HEK293 (cell line): ENCODE measurements around the gene ZRANB1.

Experiments used
- CTCF ChIA-PET: fragments of 350-600 bp; formaldehyde crosslinking; extraction: SDS; loops from one replicate; lab custom pipeline; 2021; ENCODE audit warnings: antibody characterized with exemption; lab: Yijun Ruan, JAX
- POLR2A ChIA-PET: fragments of 300-600 bp; formaldehyde crosslinking; extraction: SDS; loops from one replicate; lab custom pipeline; 2020; ENCODE audit warnings: antibody characterized with exemption, inconsistent platforms; lab: Yijun Ruan, JAX
- H3K27ac ChIP-seq: fragments of 200-500 bp; sonication (Bioruptor generic); 2 replicates; pipeline ENCODE4 v1.5.1; 2014; ENCODE audit warnings: low read depth, low read length, control low read depth, inconsistent platforms; ENCODE audit errors: extremely low read depth
- H3K36me3 ChIP-seq, 2 experiments: fragments of 200-500 bp in 1 of 2; sonication (Bioruptor generic) in 1 of 2; 1 replicate in 1 of 2; 2 replicates in 1 of 2; pipeline ENCODE4 v1.5.1; 2014 to 2017; ENCODE audit warnings: inconsistent platforms in 2 of 2, low read length in 2 of 2; ENCODE audit not compliant: control insufficient read depth in 2 of 2, insufficient read depth in 1 of 2
- H3K4me1 ChIP-seq: fragments of 200-500 bp; sonication (Bioruptor generic); 2 replicates; pipeline ENCODE4 v1.5.1; 2014; ENCODE audit warnings: mild to moderate bottlenecking, low read length, inconsistent platforms; ENCODE audit not compliant: control insufficient read depth, insufficient read depth
- H3K4me3 ChIP-seq: 2 replicates; pipeline ENCODE4 v1.5.1; 2011; ENCODE audit warnings: low read depth, mild to moderate bottlenecking, control low read depth, low read length, moderate library complexity
- H3K9me3 ChIP-seq: fragments of 200-500 bp; sonication (Bioruptor generic); 2 replicates; pipeline ENCODE4 v1.5.1; 2014; ENCODE audit warnings: low read depth, low read length, inconsistent platforms; ENCODE audit not compliant: control insufficient read depth, insufficient read depth
- FEZF1 ChIP-seq: fragments of 450-650 bp; formaldehyde crosslinking; IDR thresholded peaks from 2 replicates; pipeline ENCODE4 v1.5.1; 2016; ENCODE audit warnings: missing biosample characterization, missing genetic modification characterization
- MYNN ChIP-seq: fragments of 450-650 bp; formaldehyde crosslinking; IDR thresholded peaks from 2 replicates; pipeline ENCODE4 v1.5.1; 2016; ENCODE audit warnings: missing biosample characterization, missing genetic modification characterization, borderline replicate concordance
- OVOL3 ChIP-seq: fragments of 450-650 bp; formaldehyde crosslinking; IDR thresholded peaks from 2 replicates; pipeline ENCODE4 v1.5.1; 2016; ENCODE audit warnings: missing biosample characterization, missing genetic modification characterization
- PRDM1 ChIP-seq: fragments of 450-650 bp; formaldehyde crosslinking; IDR thresholded peaks from 2 replicates; pipeline ENCODE4; 2016; ENCODE audit warnings: missing biosample characterization, missing genetic modification characterization
- SCRT2 ChIP-seq: fragments of 450-650 bp; formaldehyde crosslinking; IDR thresholded peaks from 2 replicates; pipeline ENCODE4 v1.5.1; 2016; ENCODE audit warnings: missing biosample characterization, missing genetic modification characterization
- SP7 ChIP-seq: fragments of 450-650 bp; formaldehyde crosslinking; IDR thresholded peaks from 2 replicates; pipeline ENCODE4 v1.5.1; 2016; ENCODE audit warnings: missing biosample characterization, missing genetic modification characterization
- ZBTB21 ChIP-seq: fragments of 450-650 bp; formaldehyde crosslinking; IDR thresholded peaks from 2 replicates; pipeline ENCODE4 v1.5.1; 2017; ENCODE audit warnings: missing biosample characterization, missing genetic modification characterization
- ZEB2 ChIP-seq: fragments of 450-650 bp; formaldehyde crosslinking; IDR thresholded peaks from 2 replicates; pipeline ENCODE4 v1.5.1; 2016; ENCODE audit warnings: missing biosample characterization, missing genetic modification characterization
- ZIC2 ChIP-seq: fragments of 450-650 bp; formaldehyde crosslinking; IDR thresholded peaks from 2 replicates; pipeline ENCODE4 v1.5.1; 2016; ENCODE audit warnings: missing biosample characterization, missing genetic modification characterization
- ZNF202 ChIP-seq: fragments of 450-650 bp; formaldehyde crosslinking; IDR thresholded peaks from 2 replicates; pipeline ENCODE4 v1.5.1; 2016; ENCODE audit warnings: missing biosample characterization, missing genetic modification characterization, borderline replicate concordance
- ZNF211 ChIP-seq: fragments of 450-650 bp; formaldehyde crosslinking; IDR thresholded peaks from 2 replicates; pipeline ENCODE4 v1.5.1; 2016; ENCODE audit warnings: low read depth, missing biosample characterization, missing genetic modification characterization
- ZNF37A ChIP-seq: fragments of 450-650 bp; IDR thresholded peaks from 2 replicates; pipeline ENCODE4 v1.5.1; 2018; ENCODE audit warnings: missing biosample characterization, missing genetic modification characterization
- ZNF394 ChIP-seq: fragments of 450-650 bp; formaldehyde crosslinking; IDR thresholded peaks from 2 replicates; pipeline ENCODE4 v1.5.1; 2016; ENCODE audit warnings: missing biosample characterization, missing genetic modification characterization, mild to moderate bottlenecking, moderate library complexity, borderline replicate concordance
- ZNF433 ChIP-seq: fragments of 450-650 bp; formaldehyde crosslinking; IDR thresholded peaks from 2 replicates; pipeline ENCODE4 v1.5.1; 2016; ENCODE audit warnings: missing biosample characterization, missing genetic modification characterization, low read depth
- ZNF521 ChIP-seq: fragments of 450-650 bp; formaldehyde crosslinking; IDR thresholded peaks from 2 replicates; pipeline ENCODE4 v1.5.1; 2017; ENCODE audit warnings: missing biosample characterization, mild to moderate bottlenecking, missing genetic modification characterization
- ZNF558 ChIP-seq: fragments of 450-650 bp; formaldehyde crosslinking; IDR thresholded peaks from 2 replicates; pipeline ENCODE4 v1.5.1; 2016; ENCODE audit warnings: missing biosample characterization, missing genetic modification characterization
- ZNF585B ChIP-seq: fragments of 450-650 bp; formaldehyde crosslinking; IDR thresholded peaks from 2 replicates; pipeline ENCODE4 v1.5.1; 2016; ENCODE audit warnings: missing biosample characterization, missing genetic modification characterization
- ZNF600 ChIP-seq: fragments of 450-650 bp; formaldehyde crosslinking; IDR thresholded peaks from 2 replicates; pipeline ENCODE4 v1.5.1; 2016; ENCODE audit warnings: missing biosample characterization, missing genetic modification characterization
- ZNF629 ChIP-seq: fragments of 450-650 bp; formaldehyde crosslinking; IDR thresholded peaks from 2 replicates; pipeline ENCODE4 v1.5.1; 2017; ENCODE audit warnings: missing biosample characterization, missing genetic modification characterization
- ZNF660 ChIP-seq: fragments of 450-650 bp; IDR thresholded peaks from 2 replicates; pipeline ENCODE4 v1.5.1; 2018; ENCODE audit warnings: missing biosample characterization, mild to moderate bottlenecking, missing genetic modification characterization
- ZNF664 ChIP-seq: fragments of 450-650 bp; formaldehyde crosslinking; IDR thresholded peaks from 2 replicates; pipeline ENCODE4 v1.5.1; 2016; ENCODE audit warnings: missing biosample characterization, missing genetic modification characterization
- ZNF791 ChIP-seq: fragments of 450-650 bp; formaldehyde crosslinking; IDR thresholded peaks from 2 replicates; pipeline ENCODE4 v1.5.1; 2016; ENCODE audit warnings: missing biosample characterization, missing genetic modification characterization
- ZNF830 ChIP-seq: fragments of 450-650 bp; IDR thresholded peaks from 2 replicates; pipeline ENCODE4 v1.5.0; 2018; ENCODE audit warnings: missing biosample characterization, missing genetic modification characterization, low read depth, mild to moderate bottlenecking, moderate library complexity
- ZNF837 ChIP-seq: fragments of 450-650 bp; formaldehyde crosslinking; IDR thresholded peaks from 2 replicates; pipeline ENCODE4 v1.5.1; 2016; ENCODE audit warnings: missing biosample characterization, missing genetic modification characterization
- TF ChIP-seq, protein P1 (sequence below): fragments of 450-650 bp; formaldehyde crosslinking; IDR thresholded peaks from 2 replicates; pipeline ENCODE4 v1.5.1; 2016; ENCODE audit warnings: missing biosample characterization, missing genetic modification characterization, low read depth
- TF ChIP-seq, protein P2 (sequence below): fragments of 450-650 bp; formaldehyde crosslinking; IDR thresholded peaks from 2 replicates; pipeline ENCODE4 v1.5.1; 2017; ENCODE audit warnings: missing biosample characterization, missing genetic modification characterization
- TF ChIP-seq, protein P3 (sequence below): fragments of 450-650 bp; formaldehyde crosslinking; IDR thresholded peaks from 2 replicates; pipeline ENCODE4 v1.5.1; 2016; ENCODE audit warnings: missing biosample characterization, missing genetic modification characterization

The ZRANB1 gene

DNA sequence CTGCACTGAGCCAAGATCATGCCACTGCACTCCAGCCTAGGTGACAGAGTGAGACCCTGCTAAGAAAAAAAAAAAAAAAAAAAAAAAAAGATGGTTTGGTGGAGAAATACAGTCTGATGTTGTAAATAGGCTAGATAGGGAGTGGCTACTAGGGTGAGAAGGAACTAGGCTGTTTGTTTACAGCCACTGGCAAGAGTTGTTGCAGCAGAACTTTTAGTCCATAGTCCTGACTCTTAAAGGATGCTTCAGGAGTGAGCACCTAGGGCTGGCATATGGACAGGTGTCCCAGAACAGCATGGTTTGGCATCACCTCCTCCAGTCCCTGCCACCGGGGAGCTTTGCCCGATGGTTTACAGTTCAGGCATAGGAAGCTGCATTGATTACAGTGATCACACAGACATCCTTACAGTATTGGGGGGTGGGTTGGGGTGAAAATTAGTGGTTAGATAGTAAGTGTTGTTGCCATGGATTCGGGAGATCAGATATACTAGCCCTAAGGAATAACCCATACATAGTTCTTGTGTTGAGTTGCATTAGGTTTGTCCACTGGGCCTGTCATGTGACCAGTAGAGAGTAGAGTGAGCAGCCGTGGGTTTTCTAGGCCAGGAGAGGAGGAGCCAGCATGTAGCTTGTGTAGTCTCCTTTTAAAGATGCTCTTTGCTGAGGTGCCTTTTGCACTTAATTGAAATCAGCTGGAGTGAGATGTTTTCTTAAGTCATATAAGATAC lies 35.9 kb downstream of the ZRANB1 start (continued):
- TF ChIP-seq ZNF837 (tag by site-specific recombination) = no peak
- TF ChIP-seq, all 188 proteins: peak for 2

- Histone ChIP-seq H3K27ac (no peak overlapping the region), H3K9me3 (no peaks in the 10 kb centered on the region), H3K4me3 (no peak overlapping the region), H3K4me1 (peaks cover 8% of the 10 kb centered on the region; the same call in 1 of the 2 replicates), H3K36me3 (peaks cover 39 to 48% of the 10 kb centered on the region in 2 experiments)
- ChIA-PET CTCF (interaction anchor here (0.6 to 1.5 kb wide), 2 partner anchors 15 to 159 kb away, joined by 4 to 5 read pairs; no protein-coding TSS in a partner anchor), POLR2A (no interaction called here)
- no peak for TF ChIP-seq ZNF791 (tag by site-specific recombination)
- no peak for TF ChIP-seq ZNF558 (tag by site-specific recombination)
- TF ChIP-seq OVOL3 = no peak
- TF ChIP-seq ZNF37A = no peak
- no peak for TF ChIP-seq ZNF202 (tag by site-specific recombination)
Observed at GRCh38 chr10:124978376-124978725, 36.4 kb downstream of the ZRANB1 start.

DNA sequence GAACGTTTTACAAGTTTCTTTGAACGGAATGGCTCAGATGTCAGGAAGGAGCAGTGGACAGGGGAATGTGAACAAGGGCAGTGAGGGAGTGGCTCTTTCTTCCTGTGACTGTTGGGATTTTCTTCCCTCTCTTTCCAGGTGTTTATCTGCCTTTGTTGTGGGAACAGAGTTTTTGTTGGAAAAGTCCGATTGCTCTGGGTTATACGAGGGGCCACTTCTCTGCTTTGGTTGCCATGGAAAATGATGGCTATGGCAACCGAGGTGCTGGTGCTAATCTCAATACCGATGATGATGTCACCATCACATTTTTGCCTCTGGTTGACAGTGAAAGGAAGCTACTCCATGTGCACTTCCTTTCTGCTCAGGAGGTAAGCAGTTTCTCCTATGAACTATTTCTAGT lies 41.4 kb downstream of the ZRANB1 start:
- H3K4me3 ChIP-seq = no peak overlapping the region
- ChIA-PET CTCF (interaction anchor here (1.0 to 4.1 kb wide), 2 partner anchors 9 to 65 kb away, joined by 3 to 18 read pairs; no protein-coding TSS in a partner anchor), POLR2A (interaction anchor here (0.6 kb wide), 1 partner anchor 131 kb away, joined by 4 read pairs; no protein-coding TSS in a partner anchor)
- no peaks in the 10 kb centered on the region for H3K9me3 ChIP-seq
- peaks cover 45 to 69% of the 10 kb centered on the region in 2 experiments for H3K36me3 ChIP-seq
- H3K27ac ChIP-seq = no peak overlapping the region
- H3K4me1 ChIP-seq = peaks cover 1% of the 10 kb centered on the region; the same call in 1 of the 2 replicates
- TF ChIP-seq ZNF600 (tag by site-specific recombination) (0 out of 2 replicates have a peak, but pooled peaks have one; percentile 14), SCRT2 (tag by site-specific recombination) (no peak), FEZF1 (tag by site-specific recombination) (peak; percentile 70), ZNF211 (tag by site-specific recombination) (no peak), ZNF394 (tag by site-specific recombination) (peak; percentile 88), ZNF830 (tag by site-specific recombination) (no peak), MYNN (tag by site-specific recombination) (peak; percentile 91), ZNF433 (tag by site-specific recombination) (no peak), ZNF585B (tag by site-specific recombination) (peak; percentile 65), SP7 (0 out of 2 replicates have a peak, but pooled peaks have one; percentile 13), PRDM1 (peak; percentile 83), ZBTB21 (tag by site-specific recombination) (0 out of 2 replicates have a peak, but pooled peaks have one; percentile 53), ZNF521 (tag by site-specific recombination) (no peak), ZNF664 (tag by site-specific recombination) (no peak), ZNF660 (tag by site-specific recombination) (no peak), ZIC2 (tag by site-specific recombination) (no peak), ZEB2 (0 out of 2 replicates have a peak, but pooled peaks have one; percentile 16), ZNF629 (tag by site-specific recombination) (peak; percentile 73)
- TF ChIP-seq, protein P1, sequence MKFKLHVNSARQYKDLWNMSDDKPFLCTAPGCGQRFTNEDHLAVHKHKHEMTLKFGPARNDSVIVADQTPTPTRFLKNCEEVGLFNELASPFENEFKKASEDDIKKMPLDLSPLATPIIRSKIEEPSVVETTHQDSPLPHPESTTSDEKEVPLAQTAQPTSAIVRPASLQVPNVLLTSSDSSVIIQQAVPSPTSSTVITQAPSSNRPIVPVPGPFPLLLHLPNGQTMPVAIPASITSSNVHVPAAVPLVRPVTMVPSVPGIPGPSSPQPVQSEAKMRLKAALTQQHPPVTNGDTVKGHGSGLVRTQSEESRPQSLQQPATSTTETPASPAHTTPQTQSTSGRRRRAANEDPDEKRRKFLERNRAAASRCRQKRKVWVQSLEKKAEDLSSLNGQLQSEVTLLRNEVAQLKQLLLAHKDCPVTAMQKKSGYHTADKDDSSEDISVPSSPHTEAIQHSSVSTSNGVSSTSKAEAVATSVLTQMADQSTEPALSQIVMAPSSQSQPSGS (tag by site-specific recombination) = peak; percentile 92
- TF ChIP-seq, protein P2, sequence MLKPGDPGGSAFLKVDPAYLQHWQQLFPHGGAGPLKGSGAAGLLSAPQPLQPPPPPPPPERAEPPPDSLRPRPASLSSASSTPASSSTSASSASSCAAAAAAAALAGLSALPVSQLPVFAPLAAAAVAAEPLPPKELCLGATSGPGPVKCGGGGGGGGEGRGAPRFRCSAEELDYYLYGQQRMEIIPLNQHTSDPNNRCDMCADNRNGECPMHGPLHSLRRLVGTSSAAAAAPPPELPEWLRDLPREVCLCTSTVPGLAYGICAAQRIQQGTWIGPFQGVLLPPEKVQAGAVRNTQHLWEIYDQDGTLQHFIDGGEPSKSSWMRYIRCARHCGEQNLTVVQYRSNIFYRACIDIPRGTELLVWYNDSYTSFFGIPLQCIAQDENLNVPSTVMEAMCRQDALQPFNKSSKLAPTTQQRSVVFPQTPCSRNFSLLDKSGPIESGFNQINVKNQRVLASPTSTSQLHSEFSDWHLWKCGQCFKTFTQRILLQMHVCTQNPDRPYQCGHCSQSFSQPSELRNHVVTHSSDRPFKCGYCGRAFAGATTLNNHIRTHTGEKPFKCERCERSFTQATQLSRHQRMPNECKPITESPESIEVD (tag by site-specific recombination) = 0 out of 2 replicates have a peak, but pooled peaks have one; percentile 69
- TF ChIP-seq, protein P3, sequence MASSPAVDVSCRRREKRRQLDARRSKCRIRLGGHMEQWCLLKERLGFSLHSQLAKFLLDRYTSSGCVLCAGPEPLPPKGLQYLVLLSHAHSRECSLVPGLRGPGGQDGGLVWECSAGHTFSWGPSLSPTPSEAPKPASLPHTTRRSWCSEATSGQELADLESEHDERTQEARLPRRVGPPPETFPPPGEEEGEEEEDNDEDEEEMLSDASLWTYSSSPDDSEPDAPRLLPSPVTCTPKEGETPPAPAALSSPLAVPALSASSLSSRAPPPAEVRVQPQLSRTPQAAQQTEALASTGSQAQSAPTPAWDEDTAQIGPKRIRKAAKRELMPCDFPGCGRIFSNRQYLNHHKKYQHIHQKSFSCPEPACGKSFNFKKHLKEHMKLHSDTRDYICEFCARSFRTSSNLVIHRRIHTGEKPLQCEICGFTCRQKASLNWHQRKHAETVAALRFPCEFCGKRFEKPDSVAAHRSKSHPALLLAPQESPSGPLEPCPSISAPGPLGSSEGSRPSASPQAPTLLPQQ (tag by site-specific recombination) = no peak
